RPMI7951 (cell line): ENCODE data around the gene NUDT12. TPM values are rescaled to one million over a fixed set of nuclear protein-coding genes. Genes with fewer than 3 reads are reported as not detected.

Experiments used
- DNase-seq: peaks from one replicate; pipeline ENCODE4 v3.0.0-alpha.2; 2012; ENCODE audit warnings: low read depth
- total RNA-seq: library from RNA; depleted of rRNA; stranded (reverse); fragments of >200 nt; shearing (Covaris generic); gene quantifications from 2 replicates; pipeline ENCODE4 v1.2.3, GENCODE V29; 2014

NUDT12 gene
- total RNA-seq, 1 experiment from 2014 or later: 12.0 TPM

DNA sequence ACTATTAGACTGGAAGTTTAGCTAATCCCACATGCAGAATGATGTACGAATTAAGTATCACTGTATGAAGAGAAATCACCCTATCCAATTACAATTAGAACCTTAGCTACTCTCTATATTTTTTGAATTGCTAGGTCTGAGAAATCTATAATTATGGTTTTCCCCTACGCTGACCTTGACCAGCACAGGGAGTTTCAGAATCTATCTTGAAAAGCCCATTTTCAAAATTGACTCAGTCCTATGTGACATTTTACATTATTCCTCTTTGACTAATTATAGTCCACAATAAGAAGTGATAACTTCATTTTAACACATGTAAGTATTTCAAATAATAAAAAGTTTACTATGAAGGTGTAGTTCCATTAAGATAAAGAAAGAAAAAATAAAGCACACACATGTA is 21.5 kb downstream of the NUDT12 start:
- DNase-seq: no peak

GRCh38 chr5:103539376-103540330 is 22.9 kb downstream of the NUDT12 start:
- no peak for DNase-seq

DNA sequence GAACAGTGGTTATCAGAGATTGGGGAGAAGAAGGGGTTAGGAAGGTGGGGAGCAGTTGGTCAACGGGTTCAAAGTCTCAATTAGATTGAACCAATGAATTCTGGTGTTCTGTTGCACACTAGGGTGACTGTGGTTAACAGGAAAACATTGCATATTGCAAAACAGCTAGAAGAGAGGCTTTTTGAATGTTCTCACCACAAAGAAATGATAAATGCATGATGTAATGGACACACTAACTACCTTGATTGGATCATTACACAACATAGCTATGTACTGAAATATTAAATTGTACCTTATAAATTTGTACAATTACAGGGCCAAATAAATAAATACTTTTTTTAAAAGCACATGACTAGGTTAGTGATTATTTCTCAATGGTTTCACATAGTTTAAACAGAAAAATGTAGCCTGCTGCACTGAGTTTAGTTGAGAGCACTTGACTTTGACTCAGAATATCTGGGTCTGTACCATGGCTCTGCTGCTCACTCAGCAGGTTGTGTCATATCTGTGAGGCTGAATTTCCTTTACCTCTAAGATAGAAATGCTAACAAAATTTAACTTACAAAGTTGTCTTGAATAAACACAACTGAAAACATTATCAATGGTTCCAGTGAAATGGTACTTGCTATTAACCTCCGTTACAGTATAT is 30.4 kb downstream of the NUDT12 start:
- DNase-seq: no peak

GRCh38 chr5:103526164-103526915 is 36.2 kb downstream of the NUDT12 start:
- DNase-seq: no peak

DNA sequence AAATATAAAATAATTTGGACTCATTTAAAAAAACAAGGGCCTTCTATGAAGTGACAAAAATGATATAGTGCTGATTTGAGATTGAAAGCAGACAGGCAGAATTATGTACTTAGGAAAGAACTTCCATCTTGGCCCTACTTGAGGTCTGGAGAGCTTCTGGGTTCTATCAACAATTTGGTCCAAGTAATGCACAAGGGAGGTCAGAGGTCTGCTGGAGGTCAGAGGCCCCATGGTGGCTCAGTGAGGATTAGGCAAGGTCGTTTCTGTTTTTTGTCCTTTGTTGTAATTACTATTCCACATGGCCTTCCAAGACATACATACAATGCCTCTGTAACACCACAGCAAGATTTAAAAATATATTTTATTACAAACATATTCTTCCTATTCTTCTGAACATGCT is 37.2 kb downstream of the NUDT12 start:
- DNase-seq: no peak

- DNase-seq: no peak
Measured at GRCh38 chr5:103523319-103523718, 39.3 kb downstream of the NUDT12 start.

DNA sequence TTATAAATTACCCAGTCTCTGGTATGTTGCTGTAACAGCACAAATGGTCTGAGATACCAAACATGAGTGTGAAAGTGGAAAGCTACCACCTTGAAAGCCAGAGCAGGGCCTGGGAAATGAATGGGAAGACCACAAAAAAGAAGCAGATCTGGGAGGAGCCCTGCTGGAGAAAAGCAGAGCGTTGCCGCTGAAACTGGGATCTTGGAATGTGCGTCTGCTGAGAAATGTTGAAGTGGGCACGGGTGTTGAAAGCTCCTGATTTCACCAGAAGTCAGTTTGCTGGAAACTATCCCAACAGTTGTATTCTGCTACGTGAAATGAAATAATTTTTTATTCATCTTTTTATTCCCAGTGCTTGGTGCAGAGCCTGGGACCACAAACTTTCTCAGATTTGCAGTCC is 40.0 kb downstream of the NUDT12 start:
- DNase-seq: no peak

- DNase-seq: peak; percentile 14
Measured at GRCh38 chr5:103519550-103519949, 43.0 kb downstream of the NUDT12 start.

- DNase-seq: no peak
Measured at GRCh38 chr5:103514371-103514770, 48.2 kb downstream of the NUDT12 start.

- DNase-seq: no peak
Measured at GRCh38 chr5:103513701-103514100, 48.9 kb downstream of the NUDT12 start.

- no peak for DNase-seq
Measured at GRCh38 chr5:103512500-103512899, 50.1 kb downstream of the NUDT12 start.

- DNase-seq: no peak
Measured at GRCh38 chr5:103511554-103511885, 51.1 kb downstream of the NUDT12 start.

- DNase-seq: no peak
Measured at GRCh38 chr5:103510851-103511553, 51.6 kb downstream of the NUDT12 start.

GRCh38 chr5:103505581-103506305 is 56.8 kb downstream of the NUDT12 start:
- peak; percentile 22 for DNase-seq

DNA sequence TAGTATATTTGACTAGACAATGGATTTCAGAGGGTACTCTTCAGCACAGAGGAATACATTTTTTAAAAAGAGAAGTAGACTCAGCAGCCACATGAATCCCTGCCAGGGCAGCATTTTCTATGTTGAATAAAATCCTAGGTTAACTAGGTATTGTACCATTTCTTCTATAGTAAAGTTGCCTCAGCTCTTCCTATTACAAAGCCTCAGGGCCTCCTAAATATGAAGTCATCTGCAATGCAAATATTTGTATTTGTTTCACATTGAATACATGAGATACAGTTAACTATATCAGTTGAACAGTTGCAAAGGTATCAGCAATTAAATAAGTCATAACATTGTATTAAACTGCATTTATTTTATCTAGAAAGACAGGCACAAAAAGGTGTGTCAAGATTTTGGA is 59.5 kb downstream of the NUDT12 start:
- DNase-seq: no peak

GRCh38 chr5:103502662-103503061 is 59.9 kb downstream of the NUDT12 start:
- no peak for DNase-seq
